Measurements from ENCODE around the gene STKLD1.
"Not testable (repeated sequence)": the region's sequence is repeated elsewhere in the genome, so short reads cannot be mapped to it uniquely, and the experiment has no call there.

The STKLD1 gene

DNA sequence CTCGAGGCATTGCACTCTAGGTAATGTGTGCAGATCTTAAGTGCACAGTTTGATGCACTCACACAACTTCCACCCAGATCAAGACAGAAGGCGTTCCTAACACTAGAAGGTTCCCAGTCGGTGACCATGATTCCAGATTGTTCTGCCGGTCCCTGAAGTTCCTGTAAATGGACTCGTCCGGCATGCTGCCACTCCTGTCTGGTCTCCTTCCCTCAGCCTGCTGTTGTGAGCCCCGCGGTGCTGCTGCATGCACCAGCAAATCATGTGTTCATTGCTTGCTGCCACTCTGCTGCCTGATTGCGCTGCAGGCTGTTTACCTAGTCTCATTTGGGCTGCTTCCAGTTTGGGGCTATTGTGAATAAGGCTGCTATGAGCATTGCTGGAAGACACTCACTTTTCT, 11.5 kb downstream of the STKLD1 start:
- in situ Hi-C loops (cut with HindIII; ENCODE audit: low pct_ligation_motif_present, low sequenced_read_pairs), result no loop called here
- Histone ChIP-seq H3K4me3 (ENCODE audit: low read depth, low read length) (no peak overlapping the region), H3K27ac (no peak overlapping the region), H3K27me3 (replicated peaks) (no peaks in the 10 kb centered on the region), H3K36me3 (replicated peaks) (no peaks in the 10 kb centered on the region)
- TF ChIP-seq, protein P1, sequence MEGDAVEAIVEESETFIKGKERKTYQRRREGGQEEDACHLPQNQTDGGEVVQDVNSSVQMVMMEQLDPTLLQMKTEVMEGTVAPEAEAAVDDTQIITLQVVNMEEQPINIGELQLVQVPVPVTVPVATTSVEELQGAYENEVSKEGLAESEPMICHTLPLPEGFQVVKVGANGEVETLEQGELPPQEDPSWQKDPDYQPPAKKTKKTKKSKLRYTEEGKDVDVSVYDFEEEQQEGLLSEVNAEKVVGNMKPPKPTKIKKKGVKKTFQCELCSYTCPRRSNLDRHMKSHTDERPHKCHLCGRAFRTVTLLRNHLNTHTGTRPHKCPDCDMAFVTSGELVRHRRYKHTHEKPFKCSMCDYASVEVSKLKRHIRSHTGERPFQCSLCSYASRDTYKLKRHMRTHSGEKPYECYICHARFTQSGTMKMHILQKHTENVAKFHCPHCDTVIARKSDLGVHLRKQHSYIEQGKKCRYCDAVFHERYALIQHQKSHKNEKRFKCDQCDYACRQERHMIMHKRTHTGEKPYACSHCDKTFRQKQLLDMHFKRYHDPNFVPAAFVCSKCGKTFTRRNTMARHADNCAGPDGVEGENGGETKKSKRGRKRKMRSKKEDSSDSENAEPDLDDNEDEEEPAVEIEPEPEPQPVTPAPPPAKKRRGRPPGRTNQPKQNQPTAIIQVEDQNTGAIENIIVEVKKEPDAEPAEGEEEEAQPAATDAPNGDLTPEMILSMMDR (IDR thresholded peaks at IDR 0.05; ENCODE audit: low read depth, low read length, missing control alignments), result no peak
- no peak for DNase-seq

DNA sequence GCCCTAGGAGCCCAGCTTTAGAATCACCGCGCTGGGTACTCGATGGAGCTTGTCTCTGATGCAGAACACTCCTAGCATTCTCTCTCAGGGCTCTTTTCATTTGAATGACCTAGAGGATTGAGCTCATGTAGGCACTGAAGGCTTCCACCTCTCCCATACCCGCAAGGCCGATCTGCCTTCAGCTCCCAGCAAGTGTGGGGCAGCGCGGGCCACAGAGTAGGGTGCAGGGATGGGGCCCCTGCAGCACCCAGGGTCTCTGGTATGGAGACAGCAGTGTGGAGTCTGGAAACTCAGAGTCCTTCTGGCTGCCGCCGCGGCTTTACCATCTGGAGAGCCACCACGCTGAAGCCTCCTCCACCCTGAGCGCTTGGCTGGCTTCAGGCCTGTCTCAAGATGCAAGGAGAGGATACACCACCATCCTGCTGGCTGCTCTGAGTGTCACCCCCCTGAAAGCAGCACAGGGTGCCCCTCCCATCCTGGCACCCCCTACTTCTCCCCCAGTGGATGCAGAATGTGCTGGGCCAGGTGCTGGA, 12.9 kb downstream of the STKLD1 start:
- Histone ChIP-seq H3K27me3 (replicated peaks) (no peaks in the 10 kb centered on the region), H3K4me3 (ENCODE audit: low read depth, low read length) (no peak overlapping the region), H3K36me3 (replicated peaks) (no peaks in the 10 kb centered on the region), H3K27ac (no peak overlapping the region)
- TF ChIP-seq, protein P1 (IDR thresholded peaks at IDR 0.05; ENCODE audit: low read depth, low read length, missing control alignments), result no peak
- in situ Hi-C loops (cut with HindIII; ENCODE audit: low pct_ligation_motif_present, low sequenced_read_pairs), result no loop called here
- no peak for DNase-seq

DNA sequence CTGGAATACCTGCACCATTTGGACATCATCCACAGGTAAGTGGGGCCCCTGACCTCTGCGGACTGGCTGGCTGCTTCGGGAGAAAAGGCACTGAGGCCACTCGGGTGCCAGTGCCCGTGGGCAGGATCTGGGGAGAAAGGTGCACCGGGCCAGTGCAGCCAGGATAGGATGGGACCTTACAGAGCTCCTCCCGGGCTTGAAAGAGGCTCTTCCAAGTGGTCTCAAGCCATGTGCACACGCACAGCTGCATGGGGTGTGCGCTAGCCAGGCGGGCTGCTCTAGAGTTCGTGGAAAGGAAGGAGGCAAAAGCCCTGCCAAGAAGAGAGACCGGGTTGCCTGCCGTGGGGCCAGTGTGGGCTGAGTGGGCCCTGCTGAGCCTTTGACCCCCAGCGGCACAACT, 13.4 kb downstream of the STKLD1 start:
- TF ChIP-seq, protein P1 (IDR thresholded peaks at IDR 0.05; ENCODE audit: low read depth, low read length, missing control alignments), result no peak
- no peak for DNase-seq
- in situ Hi-C loops (cut with HindIII; ENCODE audit: low pct_ligation_motif_present, low sequenced_read_pairs), result no loop called here
- Histone ChIP-seq H3K4me3 (ENCODE audit: low read depth, low read length) (no peak overlapping the region), H3K27me3 (replicated peaks) (no peaks in the 10 kb centered on the region), H3K27ac (no peak overlapping the region), H3K36me3 (replicated peaks) (no peaks in the 10 kb centered on the region)

DNA sequence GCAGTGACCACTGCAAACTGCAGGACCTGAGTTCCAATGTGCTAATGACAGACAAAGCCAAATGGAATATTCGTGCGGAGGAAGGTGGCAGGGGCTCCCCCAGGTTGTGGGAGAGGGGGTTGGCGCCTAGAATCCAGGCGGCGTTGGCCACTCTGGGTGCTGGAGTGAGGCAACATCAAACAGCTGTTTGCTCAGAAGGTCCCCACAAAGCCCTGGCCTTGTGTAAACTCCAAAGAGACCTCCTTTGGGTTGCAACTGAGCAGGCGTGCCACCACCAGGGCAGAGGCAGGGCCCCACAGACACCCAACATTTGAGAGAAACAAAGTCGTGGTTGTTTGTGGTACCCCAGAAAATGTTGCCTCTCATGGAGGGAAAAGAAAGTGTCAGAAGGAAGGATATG, 14.5 kb downstream of the STKLD1 start:
- Histone ChIP-seq H3K27me3 (replicated peaks) (no peaks in the 10 kb centered on the region), H3K4me3 (ENCODE audit: low read depth, low read length) (no peak overlapping the region), H3K36me3 (replicated peaks) (no peaks in the 10 kb centered on the region), H3K27ac (no peak overlapping the region)
- no peak for DNase-seq
- TF ChIP-seq, protein P1 (IDR thresholded peaks at IDR 0.05; ENCODE audit: low read depth, low read length, missing control alignments), result no peak
- in situ Hi-C loops (cut with HindIII; ENCODE audit: low pct_ligation_motif_present, low sequenced_read_pairs), result no loop called here

DNA sequence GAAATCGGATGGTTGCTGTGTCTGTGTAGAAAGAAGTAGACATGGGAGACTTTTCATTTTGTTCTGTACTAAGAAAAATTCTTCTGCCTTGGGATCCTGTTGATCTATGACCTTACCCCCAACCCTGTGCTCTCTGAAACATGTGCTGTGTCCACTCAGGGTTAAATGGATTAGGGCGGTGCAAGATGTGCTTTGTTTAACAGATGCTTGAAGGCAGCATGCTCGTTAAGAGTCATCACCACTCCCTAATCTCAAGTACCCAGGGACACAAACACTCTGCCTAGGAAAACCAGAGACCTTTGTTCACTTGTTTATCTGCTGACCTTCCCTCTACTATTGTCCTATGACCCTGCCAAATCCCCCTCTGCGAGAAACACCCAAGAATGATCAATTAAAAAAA, 15.3 kb downstream of the STKLD1 start:
- DNase-seq; H3K27ac ChIP-seq; H3K27me3 ChIP-seq (replicated peaks); H3K36me3 ChIP-seq (replicated peaks); in situ Hi-C loops (cut with HindIII; ENCODE audit: low pct_ligation_motif_present, low sequenced_read_pairs); H3K4me3 ChIP-seq (ENCODE audit: low read depth, low read length): not testable (repeated sequence)

DNA sequence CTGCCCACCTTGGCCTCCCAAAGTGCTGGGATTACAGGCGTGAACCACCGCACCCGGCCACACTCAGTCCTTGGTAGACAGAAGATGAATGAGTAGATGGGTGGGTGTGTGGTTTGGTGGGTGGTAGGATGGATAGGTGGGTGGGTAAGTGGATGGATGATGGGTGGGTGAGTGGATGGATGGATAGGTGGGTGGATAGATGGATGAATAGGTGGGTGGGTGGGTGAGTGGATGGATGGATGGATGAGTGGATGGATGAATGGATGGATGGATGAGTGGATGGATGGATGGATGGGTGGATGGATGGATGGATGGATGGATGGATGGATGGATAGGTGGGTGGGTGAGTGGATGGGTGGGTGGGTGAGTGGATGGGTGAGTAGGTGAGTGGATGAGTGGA, 16.1 kb downstream of the STKLD1 start:
- in situ Hi-C loops (cut with HindIII; ENCODE audit: low pct_ligation_motif_present, low sequenced_read_pairs); H3K36me3 ChIP-seq (replicated peaks); H3K27me3 ChIP-seq (replicated peaks): not testable (repeated sequence)

DNA sequence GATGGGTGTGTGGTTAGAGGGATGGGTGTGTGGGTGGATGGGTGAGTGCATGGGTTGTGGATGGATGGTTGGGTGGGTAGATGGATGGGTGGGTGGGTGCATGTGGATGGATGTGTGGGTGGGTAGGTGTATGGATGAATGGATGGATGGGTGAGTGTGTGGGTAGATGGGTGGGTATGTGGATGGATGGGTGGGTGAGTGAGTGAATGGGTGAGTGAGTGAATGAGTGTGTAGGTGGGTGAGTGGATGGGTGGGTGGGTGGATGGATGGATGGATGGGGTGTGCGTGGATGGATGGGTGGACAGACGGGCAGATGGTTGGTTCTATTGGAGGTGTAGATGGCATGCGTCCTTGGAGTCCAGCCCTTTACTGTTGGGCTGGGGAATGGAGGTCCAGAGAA, 17.2 kb downstream of the STKLD1 start:
- TF ChIP-seq, protein P1 (IDR thresholded peaks at IDR 0.05; ENCODE audit: low read depth, low read length, missing control alignments), result no peak
- H3K27ac ChIP-seq, result no peak overlapping the region
- H3K4me3 ChIP-seq (ENCODE audit: low read depth, low read length), result no peak overlapping the region
- H3K36me3 ChIP-seq (replicated peaks), result no peaks in the 10 kb centered on the region
- H3K27me3 ChIP-seq (replicated peaks), result no peaks in the 10 kb centered on the region
- DNase-seq, result no peak
- in situ Hi-C loops (cut with HindIII; ENCODE audit: low pct_ligation_motif_present, low sequenced_read_pairs), result no loop called here

More for the DNA sequence above, 16.1 kb downstream of the STKLD1 start:
- H3K27ac ChIP-seq; H3K4me3 ChIP-seq (ENCODE audit: low read depth, low read length); DNase-seq: not testable (repeated sequence)

All from brain microvascular endothelial cell (primary cell).